IMR-90 (cell line): ENCODE measurements around the gene ZFYVE28. TPM values are rescaled to one million over a fixed set of nuclear protein-coding genes. Genes with fewer than 3 reads are reported as not detected.

Source experiments
- ATAC-seq: fragments of 200-7000 bp; cut with Tn5 transposase; 2 replicates; pipeline ENCODE4 v1.9.1; 2020; ENCODE audit warnings: low read depth, mild to moderate bottlenecking, moderate library complexity
- BruUV-seq: library from RNA; stranded (reverse); fragments of 400-500 nt; replicated peaks from 2 replicates; lab custom pipeline; 2021; lab: Mats Ljungman, UMichigan
- CTCF ChIA-PET: fragments of 300-600 bp; formaldehyde crosslinking; extraction: SDS; loops from one replicate; lab custom pipeline; 2021; ENCODE audit warnings: antibody characterized with exemption; lab: Yijun Ruan, JAX
- POLR2A ChIA-PET: fragments of 300-600 bp; sonication (Branson Sonifier 250); formaldehyde crosslinking; loops from one replicate; lab custom pipeline; 2022; ENCODE audit warnings: antibody characterized with exemption; ENCODE audit not compliant: unreplicated experiment; lab: Charles Lee
- DNase-seq: peaks from one replicate; pipeline ENCODE4 v3.0.0; 2013
- H2AFZ ChIP-seq: replicated peaks from 2 replicates; pipeline ENCODE3; 2013; ENCODE audit warnings: low read length, mild to moderate bottlenecking; ENCODE audit not compliant: poor library complexity
- H2AK5ac ChIP-seq: 2 replicates; pipeline ENCODE4 v1.6.1; 2013; ENCODE audit warnings: low read depth, low read length, inconsistent platforms
- H2AK9ac ChIP-seq: replicated peaks from 2 replicates; pipeline ENCODE3; 2013; ENCODE audit warnings: mild to moderate bottlenecking, low read depth, low read length, moderate library complexity; ENCODE audit not compliant: poor library complexity
- H2BK120ac ChIP-seq: 2 replicates; pipeline ENCODE4 v1.6.1; 2013; ENCODE audit warnings: low read depth, low read length, inconsistent platforms
- H2BK15ac ChIP-seq: 3 replicates; pipeline ENCODE4 v1.6.1; 2013; ENCODE audit warnings: low read depth, low read length, inconsistent platforms
- H2BK20ac ChIP-seq: 2 replicates; pipeline ENCODE4 v1.6.1; 2013; ENCODE audit warnings: low read depth, mild to moderate bottlenecking, inconsistent platforms, low read length, moderate library complexity
- H2BK5ac ChIP-seq: 2 replicates; pipeline ENCODE4 v1.6.1; 2013; ENCODE audit warnings: mild to moderate bottlenecking, low read depth, low read length, inconsistent platforms; ENCODE audit not compliant: poor library complexity, severe bottlenecking
- H3K14ac ChIP-seq: replicated peaks from 2 replicates; pipeline ENCODE4 v1.6.1; 2013; ENCODE audit warnings: low read depth, low read length, inconsistent platforms
- H3K18ac ChIP-seq: 2 replicates; pipeline ENCODE4 v1.6.1; 2013; ENCODE audit warnings: low read depth, low read length, control low read depth
- H3K23ac ChIP-seq: 2 replicates; pipeline ENCODE4 v1.6.1; 2013; ENCODE audit warnings: low read depth, low read length, inconsistent platforms
- H3K27ac ChIP-seq: 2 replicates; pipeline ENCODE4 v1.5.1; 2013; ENCODE audit warnings: mild to moderate bottlenecking, control low read depth, low read length; ENCODE audit not compliant: insufficient read depth
- H3K27me3 ChIP-seq: 2 replicates; pipeline ENCODE4 v1.6.1; 2013; ENCODE audit warnings: low read length; ENCODE audit not compliant: control insufficient read depth, insufficient read depth
- H3K36me3 ChIP-seq: 2 replicates; pipeline ENCODE4 v1.6.1; 2013; ENCODE audit warnings: low read length, mixed read lengths; ENCODE audit not compliant: control insufficient read depth, insufficient read depth
- H3K4ac ChIP-seq: 2 replicates; pipeline ENCODE4 v1.6.1; 2013; ENCODE audit warnings: low read depth, low read length, inconsistent platforms
- H3K4me1 ChIP-seq: 2 replicates; pipeline ENCODE4 v1.6.1; 2013; ENCODE audit warnings: low read length, mixed read lengths; ENCODE audit not compliant: control insufficient read depth, insufficient read depth
- H3K4me2 ChIP-seq: 2 replicates; pipeline ENCODE4 v1.6.1; 2013; ENCODE audit warnings: low read depth, mild to moderate bottlenecking, control low read depth, low read length, moderate library complexity
- H3K4me3 ChIP-seq: 2 replicates; pipeline ENCODE4 v1.5.1; 2013; ENCODE audit warnings: low read depth, mild to moderate bottlenecking, control low read depth, low read length, moderate library complexity; ENCODE audit not compliant: insufficient read depth
- H3K56ac ChIP-seq: 2 replicates; pipeline ENCODE4 v1.6.1; 2013; ENCODE audit warnings: low read length, inconsistent platforms; ENCODE audit not compliant: insufficient read depth; ENCODE audit errors: extremely low read depth
- H3K79me1 ChIP-seq, 2 experiments: 2 replicates each; pipeline ENCODE4 v1.6.1; 2013; ENCODE audit warnings: low read length in 2 of 2, inconsistent platforms in 1 of 2, low read depth in 1 of 2
- H3K9ac ChIP-seq: 2 replicates; pipeline ENCODE4 v1.6.1; 2013; ENCODE audit warnings: low read depth, low read length, control low read depth
- H3K9me1 ChIP-seq: 2 replicates; pipeline ENCODE4 v1.6.1; 2013; ENCODE audit warnings: low read length, inconsistent platforms; ENCODE audit not compliant: insufficient read depth
- H3K9me3 ChIP-seq: 2 replicates; pipeline ENCODE4 v1.6.1; 2013; ENCODE audit warnings: low read length; ENCODE audit not compliant: control insufficient read depth, insufficient read depth
- H4K20me1 ChIP-seq: 2 replicates; pipeline ENCODE4 v1.6.1; 2013; ENCODE audit warnings: low read length, inconsistent platforms; ENCODE audit not compliant: insufficient read depth
- H4K5ac ChIP-seq: 2 replicates; pipeline ENCODE4 v1.6.1; 2013; ENCODE audit warnings: mild to moderate bottlenecking, low read depth, low read length, control low read depth
- H4K8ac ChIP-seq, 2 experiments: 2 replicates each; pipeline ENCODE4 v1.6.1; 2013; ENCODE audit warnings: low read depth in 2 of 2, low read length in 2 of 2, control low read depth in 1 of 2, inconsistent platforms in 1 of 2
- H4K91ac ChIP-seq: 2 replicates; pipeline ENCODE4 v1.6.1; 2013; ENCODE audit warnings: low read depth, low read length, inconsistent platforms; ENCODE audit not compliant: insufficient read depth
- CEBPB ChIP-seq: IDR thresholded peaks from 2 replicates; pipeline ENCODE4 v1.6.1; 2012; ENCODE audit warnings: low read depth, low read length, improper control_type of control experiment
- CHD1 ChIP-seq: IDR thresholded peaks from 2 replicates; pipeline ENCODE4 v1.6.1; 2012; ENCODE audit warnings: low read depth, low read length, improper control_type of control experiment
- FOS ChIP-seq: fragments of 150-350 bp; IDR thresholded peaks from 2 replicates; pipeline ENCODE4 v1.6.1; 2016; ENCODE audit warnings: low read depth, low read length
- MAFK ChIP-seq: IDR thresholded peaks from 2 replicates; pipeline ENCODE4 v1.6.1; 2012; ENCODE audit warnings: low read depth, low read length, improper control_type of control experiment
- MAZ ChIP-seq: IDR thresholded peaks from 2 replicates; pipeline ENCODE4 v1.6.1; 2012; ENCODE audit warnings: low read depth, mild to moderate bottlenecking, low read length, improper control_type of control experiment, moderate library complexity, borderline replicate concordance
- MXI1 ChIP-seq: IDR thresholded peaks from 2 replicates; pipeline ENCODE4 v1.6.1; 2012; ENCODE audit warnings: low read depth, mild to moderate bottlenecking, low read length, moderate library complexity, borderline replicate concordance
- NFE2L2 ChIP-seq: fragments of 150-350 bp; IDR thresholded peaks from 2 replicates; pipeline ENCODE4 v1.6.1; 2016; ENCODE audit warnings: low read depth, mild to moderate bottlenecking, low read length
- POLR2A ChIP-seq: IDR thresholded peaks from 2 replicates; pipeline ENCODE4 v1.6.1; 2012; ENCODE audit warnings: mild to moderate bottlenecking, low read depth, low read length
- RAD21 ChIP-seq: IDR thresholded peaks from 2 replicates; pipeline ENCODE4 v1.6.1; 2012; ENCODE audit warnings: low read length, improper control_type of control experiment
- RCOR1 ChIP-seq: IDR thresholded peaks from 2 replicates; pipeline ENCODE4 v1.6.1; 2012; ENCODE audit warnings: mild to moderate bottlenecking, low read length, improper control_type of control experiment; ENCODE audit not compliant: insufficient replicate concordance
- RFX5 ChIP-seq: IDR thresholded peaks from 2 replicates; pipeline ENCODE4 v1.8.0; 2012; ENCODE audit warnings: low read depth, mild to moderate bottlenecking, low read length, moderate library complexity
- SMC3 ChIP-seq: fragments of 150-350 bp; IDR thresholded peaks from 2 replicates; pipeline ENCODE4 v1.6.1; 2016; ENCODE audit warnings: low read depth, mild to moderate bottlenecking, antibody characterized with exemption, low read length, moderate library complexity
- WGBS, 2 experiments: methylation state at CpG; one replicate each; pipeline versions ENCODE4 v1.1.5 to v1.1.7; 2013; ENCODE audit warnings: missing lambda C conversion rate in 2 of 2; ENCODE audit not compliant: insufficient read length in 1 of 2; ENCODE audit errors: extremely low coverage in 2 of 2; 5-methylcytosine and 5-hydroxymethylcytosine counted together
- dilution Hi-C: fragments of 300-500 bp; cut with HindIII; formaldehyde crosslinking; loops from one replicate; pipeline ENCODE4 v1.14.3; 2018; ENCODE audit warnings: low sequenced_read_pairs; ENCODE audit not compliant: unreplicated experiment
- in situ Hi-C: fragments of 300-500 bp; cut with MboI; formaldehyde crosslinking; loops from 3 replicates; pipeline ENCODE4 v1.14.3; 2019; ENCODE audit warnings: low sequenced_read_pairs, inconsistent platforms, mixed read lengths
- intact Hi-C: fragments of 100-400 bp; cut with micrococcal nuclease; formaldehyde crosslinking; loops from 2 replicates; pipeline ENCODE4 v1.10.0; 2022
- polyA plus RNA-seq, 3 experiments: library from polyadenylated mRNA; depleted of rRNA; stranded (reverse); fragments of >200 nt; gene quantifications; 2 replicates each; pipeline ENCODE4 v1.2.3, GENCODE V29; 2012; ENCODE audit warnings: low replicate concordance in 1 of 3
- total RNA-seq: library from RNA; depleted of rRNA; stranded (reverse); fragments of >200 nt; gene quantifications from 2 replicates; pipeline ENCODE4 v1.2.3, GENCODE V29; 2012
- TF ChIP-seq, protein P1 (sequence below): conservative IDR thresholded peaks from 2 replicates; pipeline ENCODE4 v1.5.1; 2012; ENCODE audit warnings: mild to moderate bottlenecking, low read depth, low read length, improper control_type of control experiment
- TF ChIP-seq, protein P2 (sequence below): fragments of 150-350 bp; IDR thresholded peaks from 2 replicates; pipeline ENCODE4 v1.6.1; 2017; ENCODE audit warnings: mild to moderate bottlenecking, antibody characterized with exemption, low read length, low read depth
- TF ChIP-seq, protein P3 (sequence below): fragments of 150-350 bp; IDR thresholded peaks from 2 replicates; pipeline ENCODE4 v1.6.1; 2016; ENCODE audit warnings: low read depth, mild to moderate bottlenecking, low read length, moderate library complexity, borderline replicate concordance

Gene ZFYVE28
- total and polyA plus RNA-seq, 2 of the 4 experiments (the other 2 are of a cell fraction), result 0.36 to 1.2 TPM

DNA sequence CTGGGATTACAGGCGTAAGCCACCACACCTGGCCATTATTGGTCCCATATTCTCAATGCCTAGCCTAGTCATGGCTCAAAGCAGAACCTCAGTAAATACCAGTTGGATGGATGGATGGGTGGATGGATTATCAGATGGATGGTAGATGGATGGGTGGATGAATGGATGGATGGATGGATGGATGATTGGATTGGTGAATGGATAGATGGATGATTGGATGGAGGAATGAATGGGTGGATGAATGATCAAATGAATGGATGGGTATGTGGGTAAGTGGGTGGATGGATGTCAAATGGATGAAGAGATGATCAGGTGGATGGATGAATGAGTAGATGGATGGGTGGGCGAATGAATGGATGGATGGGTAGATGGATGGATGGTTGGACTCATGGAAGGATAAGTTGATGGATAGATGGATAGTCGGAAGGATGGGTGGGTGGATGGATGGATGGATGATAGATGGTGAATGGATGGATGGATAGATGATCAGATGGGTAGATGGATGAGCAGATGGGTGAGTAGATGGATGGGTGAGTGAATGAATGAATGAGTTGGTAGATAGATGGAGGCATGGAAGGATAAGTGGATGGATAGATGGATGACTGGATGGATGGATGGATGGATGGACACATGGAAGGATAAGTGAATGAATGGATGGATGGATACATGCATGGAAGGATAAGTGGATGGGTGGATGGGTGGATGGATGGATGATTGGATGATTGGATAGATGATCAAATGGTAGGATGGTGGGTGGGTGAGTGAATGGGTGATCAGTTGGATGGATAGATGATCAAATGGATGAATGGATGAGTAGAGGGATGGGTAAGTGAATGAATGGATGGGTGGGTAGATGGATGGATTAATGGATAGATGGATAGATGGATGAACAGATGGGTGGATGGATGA lies 28.5 kb upstream of the ZFYVE28 start:
- ChIA-PET CTCF (no interaction called here), POLR2A (no interaction called here)
- H4K20me1 ChIP-seq, result no peaks in the 10 kb centered on the region; the same call in 1 of the 2 replicates
- no peak overlapping the region for H4K5ac ChIP-seq
- no peaks in the 10 kb centered on the region for H3K9me3 ChIP-seq
- no peak overlapping the region for H3K9ac ChIP-seq
- in situ Hi-C loops (no loop called here), intact Hi-C loops (no loop called here), dilution Hi-C loops (no loop called here)
- no peaks in the 10 kb centered on the region for H3K79me1 ChIP-seq
- no peak overlapping the region for H3K23ac ChIP-seq
- no peak overlapping the region for H4K91ac ChIP-seq
- H3K36me3 ChIP-seq, result no peaks in the 10 kb centered on the region
- peaks cover 25% of the 10 kb centered on the region for H3K27me3 ChIP-seq
- no peak overlapping the region for H2BK120ac ChIP-seq
- H2BK5ac ChIP-seq, result peak overlapping the region; percentile 65
- ATAC-seq (no peak), DNase-seq (no peak)
- no TSS peak for BruUV-seq
- 48 to 100% methylated on average over 1 to 2 of the region's 3 CpGs for WGBS, 2 experiments
- no peak overlapping the region for H3K4me3 ChIP-seq
- no peak overlapping the region for H3K27ac ChIP-seq
- H3K4me1 ChIP-seq, result no peaks in the 10 kb centered on the region
- H2AK5ac ChIP-seq, result no peak overlapping the region
- H3K18ac ChIP-seq, result no peak overlapping the region
- H3K9me1 ChIP-seq, result no peaks in the 10 kb centered on the region
- H3K4me2 ChIP-seq, result no peak overlapping the region
- H3K14ac ChIP-seq, result no peak overlapping the region
- H4K8ac ChIP-seq, result no peak overlapping the region
- no peak overlapping the region for H3K4ac ChIP-seq
- no peak overlapping the region for H2BK20ac ChIP-seq
- no peak overlapping the region for H3K56ac ChIP-seq
- no peak overlapping the region for H2BK15ac ChIP-seq
- no peak overlapping the region for H2AFZ ChIP-seq
- H2AK9ac ChIP-seq, result no peak overlapping the region
- no peak for TF ChIP-seq MAZ
- TF ChIP-seq, protein P1, sequence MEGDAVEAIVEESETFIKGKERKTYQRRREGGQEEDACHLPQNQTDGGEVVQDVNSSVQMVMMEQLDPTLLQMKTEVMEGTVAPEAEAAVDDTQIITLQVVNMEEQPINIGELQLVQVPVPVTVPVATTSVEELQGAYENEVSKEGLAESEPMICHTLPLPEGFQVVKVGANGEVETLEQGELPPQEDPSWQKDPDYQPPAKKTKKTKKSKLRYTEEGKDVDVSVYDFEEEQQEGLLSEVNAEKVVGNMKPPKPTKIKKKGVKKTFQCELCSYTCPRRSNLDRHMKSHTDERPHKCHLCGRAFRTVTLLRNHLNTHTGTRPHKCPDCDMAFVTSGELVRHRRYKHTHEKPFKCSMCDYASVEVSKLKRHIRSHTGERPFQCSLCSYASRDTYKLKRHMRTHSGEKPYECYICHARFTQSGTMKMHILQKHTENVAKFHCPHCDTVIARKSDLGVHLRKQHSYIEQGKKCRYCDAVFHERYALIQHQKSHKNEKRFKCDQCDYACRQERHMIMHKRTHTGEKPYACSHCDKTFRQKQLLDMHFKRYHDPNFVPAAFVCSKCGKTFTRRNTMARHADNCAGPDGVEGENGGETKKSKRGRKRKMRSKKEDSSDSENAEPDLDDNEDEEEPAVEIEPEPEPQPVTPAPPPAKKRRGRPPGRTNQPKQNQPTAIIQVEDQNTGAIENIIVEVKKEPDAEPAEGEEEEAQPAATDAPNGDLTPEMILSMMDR, result no peak
- no peak for TF ChIP-seq RCOR1
- TF ChIP-seq RFX5, result no peak
- no peak for TF ChIP-seq MXI1
- TF ChIP-seq SMC3, result no peak
- TF ChIP-seq, protein P2, sequence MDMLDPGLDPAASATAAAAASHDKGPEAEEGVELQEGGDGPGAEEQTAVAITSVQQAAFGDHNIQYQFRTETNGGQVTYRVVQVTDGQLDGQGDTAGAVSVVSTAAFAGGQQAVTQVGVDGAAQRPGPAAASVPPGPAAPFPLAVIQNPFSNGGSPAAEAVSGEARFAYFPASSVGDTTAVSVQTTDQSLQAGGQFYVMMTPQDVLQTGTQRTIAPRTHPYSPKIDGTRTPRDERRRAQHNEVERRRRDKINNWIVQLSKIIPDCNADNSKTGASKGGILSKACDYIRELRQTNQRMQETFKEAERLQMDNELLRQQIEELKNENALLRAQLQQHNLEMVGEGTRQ, result no peak
- no peak for TF ChIP-seq POLR2A
- no peak for TF ChIP-seq CHD1
- no peak for TF ChIP-seq CEBPB
- no peak for TF ChIP-seq MAFK
- no peak for TF ChIP-seq NFE2L2
- no peak for TF ChIP-seq FOS
- TF ChIP-seq RAD21, result no peak
- TF ChIP-seq, protein P3, sequence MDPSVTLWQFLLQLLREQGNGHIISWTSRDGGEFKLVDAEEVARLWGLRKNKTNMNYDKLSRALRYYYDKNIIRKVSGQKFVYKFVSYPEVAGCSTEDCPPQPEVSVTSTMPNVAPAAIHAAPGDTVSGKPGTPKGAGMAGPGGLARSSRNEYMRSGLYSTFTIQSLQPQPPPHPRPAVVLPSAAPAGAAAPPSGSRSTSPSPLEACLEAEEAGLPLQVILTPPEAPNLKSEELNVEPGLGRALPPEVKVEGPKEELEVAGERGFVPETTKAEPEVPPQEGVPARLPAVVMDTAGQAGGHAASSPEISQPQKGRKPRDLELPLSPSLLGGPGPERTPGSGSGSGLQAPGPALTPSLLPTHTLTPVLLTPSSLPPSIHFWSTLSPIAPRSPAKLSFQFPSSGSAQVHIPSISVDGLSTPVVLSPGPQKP, result no peak
